Ramos (cell line): ENCODE data around the gene FMN1.
"Not testable (repeated sequence)": the region's sequence is repeated elsewhere in the genome, so short reads cannot be mapped to it uniquely, and the experiment has no call there.

Experiments
- in situ Hi-C: fragments of 300-500 bp; cut with MboI; formaldehyde crosslinking; loops from one replicate; pipeline ENCODE4 v1.14.3; 2022; ENCODE audit warnings: low sequenced_read_pairs; ENCODE audit not compliant: unreplicated experiment

FMN1 gene

DNA sequence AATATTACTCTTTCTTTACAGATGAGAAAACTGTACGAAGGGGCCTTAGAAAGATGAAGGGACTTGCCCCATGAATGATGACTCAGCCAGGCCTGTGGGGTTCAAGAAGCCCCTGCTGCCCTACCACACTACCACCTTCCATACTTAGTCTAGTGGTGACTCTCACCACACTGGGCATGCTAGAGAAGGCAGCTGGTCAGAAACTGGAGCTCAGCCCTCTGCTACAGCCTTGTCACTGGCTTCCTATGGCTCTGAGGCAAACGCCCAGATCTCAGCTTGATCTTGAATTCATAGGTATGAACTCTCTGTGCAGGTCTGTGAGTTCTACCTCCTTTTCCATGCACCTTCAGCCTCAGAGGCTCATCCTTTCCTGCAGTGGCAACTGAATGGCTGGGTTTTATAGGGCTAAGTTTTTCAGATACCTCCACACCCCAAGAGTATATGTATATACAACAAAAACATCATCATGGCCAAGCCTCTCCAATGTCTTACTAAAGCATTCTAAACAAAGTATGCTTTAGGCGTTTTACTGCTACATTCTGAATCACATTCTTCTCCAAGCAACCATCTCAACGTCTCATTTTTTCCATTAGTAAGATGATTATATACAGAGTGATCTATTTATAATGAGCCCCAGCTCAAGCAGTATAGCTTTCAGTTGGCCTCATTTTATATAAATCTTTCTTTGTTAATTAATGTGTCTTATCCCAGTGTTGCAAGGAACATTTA is 242.6 kb downstream of the FMN1 start:
- in situ Hi-C loops, result no loop called here

DNA sequence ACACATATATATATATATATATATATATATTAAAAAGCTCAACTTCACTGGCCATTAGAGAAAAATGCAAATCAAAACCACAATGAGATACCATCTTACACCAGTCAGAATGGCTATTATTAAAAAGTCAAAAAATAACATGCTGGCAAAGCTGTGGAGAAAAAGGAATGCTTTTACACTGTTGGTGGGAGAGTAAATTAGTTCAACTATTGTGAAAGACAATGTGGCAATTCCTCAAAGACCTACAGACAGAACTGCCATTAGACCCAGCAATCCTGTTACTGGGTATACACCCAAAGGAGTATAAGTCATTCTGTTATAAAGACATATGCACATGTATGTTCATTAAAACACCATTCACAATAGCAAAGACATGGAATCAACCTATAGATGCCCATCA is 244.5 kb downstream of the FMN1 start:
- in situ Hi-C loops, result not testable (repeated sequence)

DNA sequence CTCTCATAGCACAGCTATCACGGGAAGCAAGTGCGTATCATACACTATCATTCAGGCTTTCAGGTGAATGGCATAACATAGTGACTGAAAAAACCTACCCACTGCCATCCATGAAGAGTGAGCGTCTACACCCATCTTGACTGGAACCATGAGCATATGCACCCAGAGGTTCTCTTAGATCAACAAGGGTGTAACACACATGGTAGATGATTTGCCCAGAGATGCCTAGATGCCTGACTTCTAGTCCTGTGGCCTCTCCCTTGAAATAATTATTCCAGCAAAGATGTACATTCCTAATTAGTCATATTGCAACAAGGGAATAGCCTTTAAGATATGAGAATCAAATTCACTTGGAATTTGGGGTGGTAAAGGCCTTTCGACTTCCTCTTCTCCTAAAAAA is 248.3 kb downstream of the FMN1 start:
- in situ Hi-C loops, result no loop called here

DNA sequence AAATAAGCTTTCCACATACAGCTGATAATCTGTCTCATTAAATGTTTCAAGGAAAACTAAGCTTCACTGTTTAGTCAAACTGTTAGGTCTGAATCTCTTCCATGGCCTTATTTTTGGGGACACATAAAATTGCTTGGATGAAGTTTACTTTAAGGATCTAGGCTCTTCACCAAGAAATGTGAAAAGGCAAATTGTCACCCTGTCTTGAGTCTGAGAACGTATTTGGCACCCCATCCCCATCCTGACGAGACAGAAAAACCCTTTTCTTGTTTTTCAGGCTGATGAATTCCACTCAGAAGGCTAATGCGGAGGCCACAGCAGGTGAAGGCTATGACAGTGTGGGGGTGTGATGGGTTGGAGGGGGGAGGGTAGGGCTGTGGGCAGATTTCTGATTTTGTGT is 250.1 kb downstream of the FMN1 start:
- in situ Hi-C loops, result no loop called here

DNA sequence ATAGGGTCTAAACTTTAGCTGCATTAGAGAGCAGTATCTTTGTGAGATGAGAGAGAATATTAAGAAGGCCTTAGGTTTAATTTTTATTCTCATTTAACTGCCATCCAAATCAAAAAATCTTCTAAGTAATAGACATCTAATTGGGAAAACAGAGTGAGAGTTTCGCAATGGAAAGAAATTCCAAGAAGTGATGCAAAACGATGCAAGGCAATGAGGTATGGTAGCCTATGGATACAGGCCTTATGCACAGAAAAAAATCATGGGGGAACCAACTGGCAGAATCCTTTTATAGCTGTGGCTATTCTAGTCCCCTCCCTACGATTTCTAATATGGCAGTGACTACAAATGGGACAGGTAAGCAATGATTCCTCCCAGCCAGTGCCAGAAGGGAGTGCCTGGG is 250.8 kb downstream of the FMN1 start:
- in situ Hi-C loops, result no loop called here

DNA sequence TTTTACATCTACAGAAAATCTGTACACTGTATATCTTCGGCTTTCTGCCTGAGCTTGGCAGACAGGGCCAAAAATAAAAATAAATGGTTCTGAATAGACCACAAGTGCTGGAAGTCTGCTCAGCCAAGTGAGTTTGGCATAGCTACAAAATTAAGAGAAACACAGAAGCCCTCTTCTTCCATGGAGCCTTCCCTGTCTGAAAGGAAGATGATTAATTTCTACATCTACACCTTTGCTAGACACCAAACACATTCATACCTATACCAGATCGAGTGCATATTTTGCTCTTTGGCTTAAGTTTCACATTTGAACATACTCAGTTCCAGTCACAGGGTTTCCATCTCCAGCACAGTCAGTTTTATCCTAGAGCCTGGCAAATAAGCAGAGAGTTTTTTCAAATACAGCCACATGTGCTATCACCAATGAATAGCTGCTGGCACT is 252.1 kb downstream of the FMN1 start:
- in situ Hi-C loops, result no loop called here

DNA sequence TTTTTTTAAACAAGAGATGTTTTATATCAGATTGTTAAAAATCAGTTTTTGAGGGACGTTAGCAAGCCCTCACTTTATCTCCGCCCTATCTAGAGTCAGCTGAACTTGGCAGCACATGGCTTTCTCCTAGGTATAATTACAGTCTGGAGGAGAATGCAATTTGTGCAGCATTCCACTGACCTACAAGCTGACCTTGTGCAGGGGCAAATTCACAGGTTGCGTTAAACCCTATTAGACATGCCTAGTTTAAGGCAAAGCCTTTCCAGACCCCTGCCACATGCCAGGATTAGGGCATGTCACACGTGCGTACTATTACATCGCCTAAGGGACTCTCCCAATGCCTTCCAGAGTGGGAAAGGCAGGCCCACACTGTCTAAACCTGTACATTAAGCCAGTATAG is 252.7 kb downstream of the FMN1 start:
- in situ Hi-C loops, result no loop called here

DNA sequence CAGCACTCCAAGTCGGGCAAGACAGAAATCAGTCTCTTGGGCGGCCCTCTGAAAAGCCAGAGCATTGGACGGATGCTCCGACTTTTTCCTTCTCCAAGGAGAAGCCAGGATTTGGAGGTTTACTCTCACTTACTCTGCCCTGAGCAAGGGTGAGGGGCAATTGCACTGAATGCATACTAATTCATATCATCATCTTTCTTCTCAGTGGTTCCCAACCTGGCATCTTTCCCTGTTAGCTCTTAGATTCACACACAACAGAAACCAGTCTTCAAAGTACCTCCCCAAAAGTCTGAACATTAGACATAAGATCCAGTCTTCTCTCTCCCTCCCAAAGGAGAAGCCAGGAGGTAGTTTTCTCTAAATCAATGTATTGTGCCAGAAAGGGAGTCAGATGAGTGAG is 257.5 kb downstream of the FMN1 start:
- in situ Hi-C loops, result no loop called here

DNA sequence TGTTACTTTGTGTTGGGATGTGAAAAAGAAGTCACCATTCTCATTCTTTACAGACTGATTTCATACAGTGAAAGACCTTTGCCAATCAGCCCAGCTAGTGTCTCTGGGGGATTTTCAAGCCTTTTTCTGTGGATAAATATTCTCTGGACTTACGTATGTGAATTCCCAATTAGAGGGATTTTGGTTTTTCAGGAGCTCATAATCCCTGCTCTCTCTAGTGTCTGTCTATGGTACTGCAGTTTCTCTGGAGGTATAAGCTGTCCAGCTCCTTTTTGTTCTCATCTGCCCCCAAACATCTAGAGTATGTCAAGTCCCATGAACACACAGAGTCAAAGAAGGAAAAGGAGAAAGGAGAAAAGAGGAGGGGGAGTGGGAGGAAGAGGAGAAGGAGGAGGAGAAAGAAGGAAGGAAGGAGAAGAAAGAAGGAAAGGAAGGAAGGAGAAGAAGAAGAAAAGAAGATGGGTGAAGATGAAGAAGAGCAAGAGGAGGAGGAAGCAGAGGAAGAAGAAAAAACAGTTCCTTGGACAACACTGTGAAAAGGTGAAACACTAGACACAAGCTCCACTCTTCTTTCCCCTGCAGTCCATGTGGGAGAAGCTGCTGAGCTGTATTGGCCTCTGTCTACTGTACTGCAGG is 258.1 kb downstream of the FMN1 start:
- in situ Hi-C loops, result no loop called here

DNA sequence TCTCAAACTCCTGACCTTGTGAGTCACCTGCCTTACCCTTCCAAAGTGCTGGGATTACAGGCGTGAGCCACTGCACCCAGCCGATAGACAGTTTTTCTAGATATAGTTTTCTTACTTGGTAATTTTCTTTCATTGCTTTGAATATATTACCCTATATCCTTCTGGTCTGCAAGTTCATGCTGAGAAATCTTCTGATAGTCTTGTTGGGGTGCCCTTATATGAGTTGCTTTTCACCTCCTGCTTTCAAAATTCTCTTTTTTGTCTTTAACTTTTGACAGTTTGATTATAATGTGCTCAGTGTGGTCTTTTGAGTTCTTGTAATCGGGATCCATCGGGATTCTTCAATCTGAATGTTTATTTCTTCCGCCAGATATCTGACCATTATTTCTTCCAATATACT is 259.4 kb downstream of the FMN1 start:
- in situ Hi-C loops, result no loop called here

DNA sequence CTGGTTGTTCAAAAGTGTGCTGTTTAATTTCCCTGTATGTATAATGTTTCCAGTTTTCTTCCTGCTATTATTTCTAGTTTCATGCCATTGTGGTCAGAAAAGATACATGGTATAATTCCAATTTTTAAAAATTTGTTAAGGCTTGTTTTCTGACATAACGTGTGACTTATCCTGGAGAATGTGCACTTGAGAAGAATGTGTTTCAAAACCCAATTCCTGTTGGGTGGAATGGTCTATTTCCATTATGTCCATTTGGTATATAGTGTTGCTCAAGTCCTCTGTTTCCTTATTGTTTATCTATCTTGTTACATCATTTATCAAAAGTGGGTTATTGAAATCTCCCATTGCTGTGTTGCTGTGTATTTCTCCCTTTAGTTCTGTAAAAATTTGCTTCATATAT is 261.3 kb downstream of the FMN1 start:
- in situ Hi-C loops, result no loop called here

DNA sequence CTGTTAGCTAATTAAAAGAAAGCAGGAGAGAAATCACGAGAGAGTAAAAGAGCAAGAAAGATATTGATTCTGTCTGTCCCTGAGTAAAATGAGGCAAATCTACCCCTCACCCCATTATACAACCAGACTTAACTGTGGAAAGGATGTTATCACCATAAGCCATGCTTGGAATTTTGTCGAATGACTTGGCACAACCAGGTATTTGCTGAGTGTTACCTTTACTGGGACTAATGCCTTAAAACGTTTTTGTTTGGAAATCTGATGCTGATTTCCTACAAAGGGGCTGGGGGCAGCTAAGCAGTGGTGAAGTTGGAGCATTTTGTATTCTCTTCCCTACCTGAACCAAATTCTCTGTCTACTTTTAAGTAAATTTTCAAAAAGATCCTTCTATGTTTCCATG is 265.6 kb downstream of the FMN1 start:
- in situ Hi-C loops, result no loop called here

DNA sequence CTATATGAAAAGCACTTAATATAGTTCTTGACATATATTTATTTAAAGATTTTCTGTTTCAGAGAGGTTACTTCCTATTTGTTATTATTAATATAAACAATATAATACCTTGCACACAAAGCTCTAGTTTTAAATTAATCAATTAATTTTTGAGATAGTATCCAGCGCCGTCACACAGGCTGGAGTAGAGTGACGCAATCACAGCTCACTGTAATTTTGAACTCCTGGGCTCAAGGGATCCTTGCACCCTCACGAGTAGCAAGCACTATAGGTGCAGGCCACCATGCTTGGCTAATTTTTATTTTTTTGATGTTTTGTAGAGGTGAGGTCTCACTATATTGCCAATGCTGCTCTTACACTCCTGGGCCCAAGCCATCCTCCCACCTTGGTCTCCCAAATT is 267.4 kb downstream of the FMN1 start:
- in situ Hi-C loops, result no loop called here

DNA sequence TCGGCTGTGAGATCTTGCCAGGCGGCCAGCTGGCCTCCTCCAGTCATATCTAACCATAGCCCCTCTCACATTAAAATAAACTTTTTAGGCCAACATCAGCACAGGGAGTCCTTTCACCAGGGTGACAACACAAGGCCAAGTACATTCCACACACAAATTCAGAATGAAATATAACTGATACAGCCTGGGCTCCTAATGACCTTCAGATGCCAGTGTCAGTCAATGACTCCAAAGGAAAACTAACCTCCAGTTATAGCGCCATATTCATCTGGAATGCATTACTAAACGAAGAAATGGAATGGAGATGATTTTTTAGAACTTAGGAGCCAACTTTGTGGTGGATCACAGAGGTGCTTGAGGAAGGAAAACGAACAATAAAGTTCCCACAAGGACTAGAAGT is 271.3 kb downstream of the FMN1 start:
- in situ Hi-C loops, result no loop called here

DNA sequence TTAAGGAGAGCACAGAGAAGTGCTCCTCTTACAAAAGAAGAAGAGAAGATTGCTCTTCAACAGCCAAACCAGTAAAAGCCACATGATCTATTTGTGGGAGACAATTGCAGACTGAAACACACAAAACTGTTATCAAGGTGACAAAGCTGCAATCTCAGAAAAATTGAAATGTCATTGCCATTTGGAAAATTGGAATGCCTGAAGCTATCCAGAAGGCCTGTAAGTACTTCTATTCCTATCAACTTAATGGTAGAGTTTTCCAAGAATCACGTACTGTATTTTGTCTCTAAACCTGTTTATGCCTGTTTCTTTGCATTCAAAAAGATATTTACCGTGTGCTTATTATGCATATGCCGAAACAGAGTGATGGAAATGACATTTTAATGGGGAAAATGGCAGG is 272.0 kb downstream of the FMN1 start:
- in situ Hi-C loops, result no loop called here

DNA sequence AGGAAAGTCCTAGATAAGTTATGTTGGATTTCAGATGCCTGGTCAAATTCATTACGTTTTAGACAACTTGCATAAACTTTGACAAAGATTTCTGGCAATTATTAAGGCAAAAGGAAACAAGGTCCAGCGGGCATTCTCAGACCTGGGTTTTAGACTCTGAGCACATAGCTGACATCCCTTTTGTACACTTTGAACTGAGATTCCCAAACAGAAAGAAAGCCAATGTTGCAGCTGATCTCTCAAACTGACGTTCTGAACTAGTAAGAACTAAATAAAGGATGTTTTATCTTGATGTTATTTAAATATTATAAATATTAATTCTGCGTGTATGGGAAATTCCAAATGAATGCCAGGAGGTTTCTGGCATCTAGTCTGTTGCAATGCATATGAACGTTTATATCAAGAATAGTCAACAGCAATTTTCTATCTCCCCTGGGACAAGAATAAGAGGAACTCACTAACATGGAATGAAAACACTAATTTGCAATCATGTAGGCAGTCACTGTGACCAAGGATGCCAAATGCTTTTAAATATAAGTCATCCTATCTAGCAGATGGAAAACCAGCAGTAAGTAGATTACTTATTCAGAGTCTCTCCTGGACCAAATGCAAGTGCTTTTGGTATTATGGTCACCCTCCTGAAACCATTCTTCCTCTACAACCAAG is 274.6 kb downstream of the FMN1 start:
- in situ Hi-C loops, result no loop called here

DNA sequence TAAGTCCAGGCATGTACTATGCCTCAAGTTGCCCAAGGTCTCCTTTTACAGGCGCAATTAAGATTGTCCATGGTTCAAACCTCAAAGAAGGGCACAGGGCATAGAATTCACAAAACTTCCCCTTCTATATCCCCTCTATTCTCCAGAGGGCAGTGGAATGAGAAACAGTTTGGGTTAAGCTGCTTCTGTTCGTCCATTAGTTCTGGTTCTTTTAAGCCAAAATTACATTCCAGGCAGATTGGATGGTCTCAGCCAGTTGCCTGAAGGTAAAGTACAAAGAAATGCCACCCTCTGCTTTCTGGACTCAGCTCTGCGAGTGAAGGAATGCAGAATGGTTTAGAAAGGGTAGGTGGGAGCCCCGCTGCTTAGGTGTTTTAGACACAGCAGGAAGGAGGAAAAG is 276.0 kb downstream of the FMN1 start:
- in situ Hi-C loops, result no loop called here

DNA sequence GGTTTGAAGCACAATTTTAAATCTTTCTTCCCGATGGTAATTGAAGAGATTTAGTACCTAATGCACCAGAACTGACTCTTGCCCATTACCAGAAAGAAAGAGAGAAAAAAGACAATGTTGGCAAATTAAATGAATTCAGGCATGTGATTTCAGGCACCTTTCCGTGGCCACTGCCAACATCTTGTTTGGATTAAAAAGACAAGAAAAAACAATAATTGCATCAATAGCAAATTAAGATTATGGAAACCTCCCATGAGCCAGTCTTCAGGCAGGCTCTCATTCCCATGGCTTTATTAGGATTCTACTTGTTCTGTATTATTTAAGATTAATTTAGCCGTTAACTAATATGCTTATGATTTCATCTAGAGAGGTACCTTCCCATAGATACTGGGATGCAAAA is 283.7 kb downstream of the FMN1 start:
- in situ Hi-C loops, result no loop called here

DNA sequence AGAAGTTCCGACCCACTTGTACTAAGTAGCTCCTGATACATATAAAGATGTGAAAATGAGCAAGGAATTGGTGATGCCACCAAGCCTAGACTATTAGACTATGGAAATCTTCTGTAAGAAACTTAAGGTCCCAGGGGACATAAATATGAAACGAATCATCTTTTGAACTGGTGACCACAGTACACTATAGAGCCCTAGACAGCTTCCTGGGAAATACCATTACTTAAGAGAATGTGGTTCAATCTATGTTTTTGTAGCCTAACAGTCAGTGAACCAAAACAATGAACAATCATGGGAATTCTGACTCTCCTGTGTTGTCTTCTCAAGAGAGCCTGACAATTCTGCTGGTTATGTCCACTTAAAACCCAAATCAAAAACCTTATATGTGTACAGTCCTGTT is 285.1 kb downstream of the FMN1 start:
- in situ Hi-C loops, result no loop called here

DNA sequence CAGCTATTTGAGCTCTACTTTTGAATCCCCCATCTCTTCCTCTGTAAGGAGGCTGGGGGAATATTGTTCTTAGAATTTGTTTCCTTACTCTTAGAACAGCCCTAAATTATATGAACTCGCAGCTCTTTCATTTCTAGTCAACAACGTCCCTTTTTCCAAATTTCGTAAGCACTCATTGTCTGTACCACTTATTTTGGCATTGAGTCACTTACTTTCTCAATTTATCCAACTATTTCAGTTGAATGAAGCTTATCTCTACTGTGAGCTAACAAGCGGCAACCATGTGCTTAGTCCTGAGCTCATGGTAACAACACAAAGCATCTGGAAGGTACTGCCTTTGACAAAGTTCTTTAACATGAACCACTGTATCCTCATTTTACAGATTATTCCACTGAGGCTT is 285.6 kb downstream of the FMN1 start:
- in situ Hi-C loops, result no loop called here

DNA sequence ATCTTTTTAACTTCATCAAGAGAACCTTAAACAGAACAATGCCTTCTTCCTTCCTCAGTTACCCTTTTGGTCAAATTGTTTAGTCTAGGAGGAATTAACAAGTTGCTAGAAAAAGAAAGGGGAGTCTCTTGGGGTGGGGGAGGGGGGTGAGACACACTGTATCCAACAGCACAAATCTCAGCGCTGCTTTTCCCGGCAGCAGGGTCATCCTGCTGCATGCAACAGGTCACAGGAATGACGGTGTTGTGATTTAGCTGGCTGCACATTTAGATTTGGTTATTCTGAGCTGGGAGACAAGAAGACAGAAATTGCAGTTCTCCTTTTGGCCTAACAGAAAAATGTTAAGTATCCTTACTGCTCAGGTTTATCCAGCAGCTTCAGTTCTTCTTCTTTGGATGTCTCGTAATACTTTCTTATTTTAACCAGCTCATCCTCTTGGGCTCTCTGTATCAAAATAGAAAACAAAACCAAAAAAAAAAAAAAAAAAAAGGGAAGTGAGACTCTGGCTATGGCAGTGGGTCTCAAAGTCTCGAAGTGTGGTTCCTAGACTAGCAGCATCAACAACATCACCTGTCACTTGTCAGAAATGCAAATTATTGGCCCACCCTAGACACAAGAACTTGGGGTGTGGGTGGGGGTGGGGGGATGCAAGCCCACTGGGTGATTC is 286.2 kb downstream of the FMN1 start:
- in situ Hi-C loops, result no loop called here
